GM12801 (cell line): ENCODE results near the gene GGT5.

Source experiments
- CTCF ChIP-seq: IDR thresholded peaks from one replicate; pipeline ENCODE4 v1.5.1; 2011; ENCODE audit warnings: control low read depth; ENCODE audit not compliant: insufficient read length; ENCODE audit errors: extremely low read depth

Gene GGT5

GRCh38 chr22:24230911-24231656 is 13.8 kb downstream of the GGT5 start:
- no peak for TF ChIP-seq CTCF

- TF ChIP-seq CTCF: no peak
These were observed 18.9 kb downstream of the GGT5 start for GRCh38 chr22:24225951-24226350.

- no peak for TF ChIP-seq CTCF
These were observed 19.8 kb downstream of the GGT5 start for GRCh38 chr22:24225044-24225601.

GRCh38 chr22:24224468-24224867 is 20.4 kb downstream of the GGT5 start:
- no peak for TF ChIP-seq CTCF

- no peak for TF ChIP-seq CTCF
These were observed 25.1 kb downstream of the GGT5 start for GRCh38 chr22:24219750-24220149.

- no peak for TF ChIP-seq CTCF
These were observed 27.5 kb downstream of the GGT5 start for GRCh38 chr22:24217384-24217783.

GRCh38 chr22:24216541-24217209 is 28.2 kb downstream of the GGT5 start:
- TF ChIP-seq CTCF: no peak
